Lung (tissue), 12 donors: ENCODE data around the gene FAM219B. TPM values are rescaled to one million over a fixed set of nuclear protein-coding genes. Genes with fewer than 3 reads are reported as not detected.
"Not testable (repeated sequence)": the region's sequence is repeated elsewhere in the genome, so short reads cannot be mapped to it uniquely, and the experiment has no call there.

Experiments used
- ATAC-seq: fragments of 200-7000 bp; cut with Tn5 transposase; one replicate; pipeline ENCODE4 v1.9.1; 2020; ENCODE audit warnings: moderate number of reproducible peaks; ENCODE audit not compliant: insufficient read depth, low FRiP score
- DNase-seq, 3 donors: peaks; one replicate each; pipeline ENCODE4 v3.0.0-alpha.2; 2013 to 2017
- H3K27ac ChIP-seq, 2 donors: one replicate each; pipeline ENCODE4 v1.5.1; 2013; ENCODE audit warnings: mild to moderate bottlenecking in 2 of 2, moderate library complexity in 2 of 2, control low read depth in 1 of 2, inconsistent platforms in 1 of 2, low read depth in 1 of 2, low read length in 1 of 2
- H3K27me3 ChIP-seq, 3 donors: one replicate each; pipeline ENCODE4 v1.5.1; 2013; ENCODE audit warnings: low read length in 2 of 3; ENCODE audit not compliant: control insufficient read depth in 3 of 3, insufficient read depth in 3 of 3
- H3K36me3 ChIP-seq, 4 donors: one replicate each; pipeline ENCODE4 v1.5.1; 2013; ENCODE audit warnings: low read length in 4 of 4, mild to moderate bottlenecking in 1 of 4, moderate library complexity in 1 of 4; ENCODE audit not compliant: control insufficient read depth in 4 of 4, insufficient read depth in 4 of 4
- H3K4me1 ChIP-seq, 5 donors: one replicate each; pipeline ENCODE4 v1.5.1; 2013; ENCODE audit warnings: low read length in 5 of 5, mild to moderate bottlenecking in 2 of 5, moderate library complexity in 1 of 5; ENCODE audit not compliant: control insufficient read depth in 5 of 5, insufficient read depth in 5 of 5
- H3K4me3 ChIP-seq: one replicate; pipeline ENCODE4 v1.5.1; 2013; ENCODE audit warnings: mild to moderate bottlenecking, control low read depth, moderate library complexity
- H3K9ac ChIP-seq, 2 donors: one replicate each; pipeline ENCODE4 v1.5.1; 2013; ENCODE audit warnings: low read length in 2 of 2, control low read depth in 1 of 2; ENCODE audit not compliant: insufficient read depth in 1 of 2
- H3K9me3 ChIP-seq, 4 donors: one replicate each; pipeline ENCODE4 v1.5.1; 2013; ENCODE audit warnings: low read length in 3 of 4, mild to moderate bottlenecking in 1 of 4, moderate library complexity in 1 of 4; ENCODE audit not compliant: control insufficient read depth in 4 of 4, insufficient read depth in 3 of 4
- WGBS, 2 donors: extraction: QIAGEN DNeasy Blood & Tissue Kit; methylation state at CpG; one replicate each; pipeline ENCODE4 v1.1.7; 2013; 5-methylcytosine and 5-hydroxymethylcytosine counted together
- polyA plus RNA-seq, 2 donors: library from polyadenylated mRNA; stranded (reverse); fragments of 200-250 nt; gene quantifications; one replicate each; pipeline ENCODE4 v1.2.1, GENCODE V29; 2013
- total RNA-seq, 2 donors: library from RNA; depleted of rRNA in 1 of 2; stranded (reverse); fragments of >200 nt in 1 of 2; gene quantifications; one replicate each; pipeline ENCODE4 v1.2.1, GENCODE V29; 2014 to 2021
- TF ChIP-seq, protein P1 (sequence below): IDR thresholded peaks from 2 replicates; pipeline ENCODE4 v1.5.1; 2012; ENCODE audit warnings: mild to moderate bottlenecking; ENCODE audit errors: control extremely low read depth, extremely low read depth
- donor health status: control.
- donor health status: control.
- donor health status: Bipolar disorder and iron deficiency.
- donor health status: healthy.
- donor health status: DM: yes; HTN: yes; CAD: no.

Gene FAM219B
- total and polyA plus RNA-seq, 4 donors, result 32.4 to 88.4 (median 42.5) TPM

DNA sequence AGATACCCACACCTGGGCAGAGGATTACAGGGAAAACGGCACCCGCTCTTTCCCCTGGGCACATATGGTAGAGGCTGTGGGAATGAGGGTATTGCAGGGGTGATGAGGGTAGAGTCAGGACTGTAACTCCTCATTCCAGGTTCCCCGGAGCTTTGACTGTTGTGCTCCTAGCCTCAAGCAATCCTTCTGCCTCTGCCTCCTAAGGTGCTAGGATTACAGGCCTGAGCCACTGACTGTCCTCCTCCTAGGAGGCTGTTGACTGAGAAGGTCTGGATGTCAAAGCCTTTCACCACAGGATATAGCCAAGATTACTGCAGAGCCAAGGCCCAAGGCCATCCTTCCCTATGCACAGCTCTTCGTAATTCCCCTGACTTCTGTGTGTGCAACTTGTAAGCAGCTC, 17.9 kb downstream of the FAM219B start:
- no peak overlapping the region for H3K9ac ChIP-seq
- H3K4me3 ChIP-seq, result no peak overlapping the region
- peaks cover 0 to 17% (median 8%) of the 10 kb centered on the region in 4 donors for H3K36me3 ChIP-seq
- DNase-seq (no peak), ATAC-seq (no peak)
- 82 to 92% methylated on average over 4 of the region's 4 CpGs for WGBS, 2 donors
- TF ChIP-seq, protein P1, sequence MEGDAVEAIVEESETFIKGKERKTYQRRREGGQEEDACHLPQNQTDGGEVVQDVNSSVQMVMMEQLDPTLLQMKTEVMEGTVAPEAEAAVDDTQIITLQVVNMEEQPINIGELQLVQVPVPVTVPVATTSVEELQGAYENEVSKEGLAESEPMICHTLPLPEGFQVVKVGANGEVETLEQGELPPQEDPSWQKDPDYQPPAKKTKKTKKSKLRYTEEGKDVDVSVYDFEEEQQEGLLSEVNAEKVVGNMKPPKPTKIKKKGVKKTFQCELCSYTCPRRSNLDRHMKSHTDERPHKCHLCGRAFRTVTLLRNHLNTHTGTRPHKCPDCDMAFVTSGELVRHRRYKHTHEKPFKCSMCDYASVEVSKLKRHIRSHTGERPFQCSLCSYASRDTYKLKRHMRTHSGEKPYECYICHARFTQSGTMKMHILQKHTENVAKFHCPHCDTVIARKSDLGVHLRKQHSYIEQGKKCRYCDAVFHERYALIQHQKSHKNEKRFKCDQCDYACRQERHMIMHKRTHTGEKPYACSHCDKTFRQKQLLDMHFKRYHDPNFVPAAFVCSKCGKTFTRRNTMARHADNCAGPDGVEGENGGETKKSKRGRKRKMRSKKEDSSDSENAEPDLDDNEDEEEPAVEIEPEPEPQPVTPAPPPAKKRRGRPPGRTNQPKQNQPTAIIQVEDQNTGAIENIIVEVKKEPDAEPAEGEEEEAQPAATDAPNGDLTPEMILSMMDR, result no peak
- no peaks in the 10 kb centered on the region for H3K9me3 ChIP-seq
- H3K4me1 ChIP-seq, result peaks cover 0 to 17% (median 6%) of the 10 kb centered on the region in 5 donors
- H3K27ac ChIP-seq, result no peak overlapping the region
- H3K27me3 ChIP-seq, result no peaks in the 10 kb centered on the region

- peaks cover 0 to 17% (median 6%) of the 10 kb centered on the region in 5 donors for H3K4me1 ChIP-seq
- not testable (repeated sequence) for H3K27ac ChIP-seq, ATAC-seq, H3K9ac ChIP-seq, H3K27me3 ChIP-seq, DNase-seq, H3K9me3 ChIP-seq, H3K36me3 ChIP-seq, H3K4me3 ChIP-seq
- WGBS, 2 donors, result 73 to 89% methylated on average over 6 to 8 of the region's 10 CpGs
Observed at GRCh38 chr15:74887537-74888193, 19.0 kb downstream of the FAM219B start.

DNA sequence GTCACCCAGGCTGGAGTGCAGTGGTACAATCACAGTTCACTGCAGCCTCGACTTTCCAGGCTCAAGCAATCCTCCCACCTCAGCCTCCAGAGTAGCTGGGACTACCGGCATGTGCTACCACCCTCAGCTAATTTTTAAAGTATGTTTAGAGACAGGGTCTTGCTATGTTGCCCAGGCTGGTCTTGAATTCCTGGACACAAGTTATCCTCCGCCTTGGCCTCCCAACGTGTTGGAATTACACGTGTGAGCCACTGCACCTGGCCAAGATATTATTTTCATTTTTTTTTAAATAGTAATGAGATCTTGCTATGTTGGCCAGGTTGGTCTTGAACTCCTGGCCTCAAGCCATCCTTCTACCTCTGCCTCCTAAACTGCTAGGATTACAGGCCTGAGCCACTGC, 21.2 kb downstream of the FAM219B start:
- Histone ChIP-seq H3K36me3 (no peaks in the 10 kb centered on the region), H3K27me3 (no peaks in the 10 kb centered on the region), H3K27ac (no peak overlapping the region), H3K9me3 (peaks cover 0 to 5% (median 0%) of the 10 kb centered on the region in 4 donors), H3K4me3 (no peak overlapping the region), H3K4me1 (peaks cover 0 to 12% (median 6%) of the 10 kb centered on the region in 5 donors), H3K9ac (no peak overlapping the region)
- DNase-seq, result no peak
- TF ChIP-seq, protein P1, result no peak
- WGBS, 2 donors, result 91 to 92% methylated on average over 5 of the region's 5 CpGs
- ATAC-seq, result no peak

- whole genome bisulfite sequencing, 2 donors, result 87 to 90% methylated on average over 4 of the region's 4 CpGs
- Histone ChIP-seq H3K4me1 (peaks cover 0 to 9% (median 6%) of the 10 kb centered on the region in 5 donors), H3K27me3 (no peaks in the 10 kb centered on the region), H3K9me3 (peaks cover 0 to 5% (median 0%) of the 10 kb centered on the region in 4 donors), H3K36me3 (no peaks in the 10 kb centered on the region), H3K9ac (no peak overlapping the region), H3K27ac (no peak overlapping the region), H3K4me3 (no peak overlapping the region)
- no peak for ATAC-seq
- no peak for DNase-seq
- TF ChIP-seq, protein P1, result no peak
Observed at GRCh38 chr15:74884428-74885223, 22.0 kb downstream of the FAM219B start.
